ENCODE results near the gene PRLH.

Gene PRLH

GRCh38 chr2:237540223-237540775, 26.1 kb upstream of the PRLH start:
- DNase-seq = no peak

DNA sequence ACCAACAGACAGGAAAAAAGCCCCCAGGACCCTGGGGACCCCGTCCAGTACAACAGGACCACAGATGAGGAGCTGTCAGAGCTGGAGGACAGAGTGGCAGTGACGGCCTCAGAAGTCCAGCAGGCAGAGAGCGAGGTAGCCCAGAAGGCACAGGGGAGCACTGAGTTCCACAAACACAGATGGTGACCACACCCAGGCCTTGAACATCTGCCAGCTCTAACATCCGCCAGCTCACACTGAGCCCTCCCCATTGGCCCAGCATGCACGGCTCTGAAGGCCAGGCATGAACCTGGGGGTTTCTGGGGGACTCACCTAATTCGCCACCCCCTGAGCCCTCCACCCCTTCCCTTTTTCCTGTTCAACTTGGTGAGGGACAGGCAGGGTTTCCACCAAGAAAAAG, 25.6 kb upstream of the PRLH start:
- DNase-seq = no peak

DNA sequence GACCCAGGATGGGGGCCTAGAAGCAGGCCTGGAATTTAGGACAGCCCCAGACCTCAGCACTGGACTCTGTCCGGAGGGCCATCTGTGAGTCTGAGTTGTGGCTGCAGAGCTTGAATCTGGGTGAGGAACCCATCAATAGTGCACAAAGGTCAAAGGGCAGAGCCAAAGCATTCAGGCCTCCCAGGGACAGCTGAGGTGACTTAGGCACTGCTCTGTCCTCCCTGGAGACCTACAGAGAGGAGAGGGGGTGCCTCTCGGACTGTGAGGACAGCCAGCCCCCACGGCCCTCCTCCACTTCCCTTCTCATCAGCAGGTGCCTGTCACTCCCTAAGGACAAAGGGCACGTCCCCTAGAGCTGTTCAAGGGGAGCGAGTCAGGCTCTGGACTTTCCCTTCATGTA, 25.1 kb upstream of the PRLH start:
- DNase-seq = peak in 2 of 3 donors; percentile 14 to 16

DNA sequence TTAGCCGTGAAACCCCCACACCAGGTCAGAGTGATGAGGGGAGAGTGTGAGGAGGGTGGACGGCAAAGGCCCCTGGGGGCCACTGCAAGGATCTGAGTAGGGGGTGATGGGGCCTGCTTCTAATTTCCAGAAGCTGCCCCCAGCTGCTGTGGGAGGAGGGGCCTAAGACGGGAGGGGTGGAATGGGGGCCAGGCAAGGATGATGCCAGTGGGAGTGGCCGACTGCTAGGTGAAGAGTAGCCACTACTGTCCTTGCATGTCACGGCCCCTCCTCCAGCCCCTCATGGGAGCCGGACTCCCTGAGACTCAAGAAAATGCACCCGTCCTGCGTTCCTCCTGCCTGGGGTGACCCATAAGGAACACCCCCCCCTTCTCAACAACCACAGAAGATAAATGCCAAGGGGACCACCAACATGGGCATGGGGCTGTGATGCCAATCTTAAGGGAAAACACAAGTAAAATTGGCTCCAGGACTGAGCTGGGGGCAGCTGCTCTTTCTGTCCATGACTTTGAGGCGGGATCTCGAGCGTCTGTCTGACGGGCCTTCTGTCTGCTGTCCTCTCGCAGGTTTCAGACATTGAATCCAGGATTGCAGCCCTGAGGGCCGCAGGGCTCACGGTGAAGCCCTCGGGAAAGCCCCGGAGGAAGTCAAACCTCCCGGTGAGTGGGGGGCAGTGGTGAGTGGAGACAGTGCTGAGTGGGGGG, 24.2 kb upstream of the PRLH start:
- DNase-seq = no peak

DNA sequence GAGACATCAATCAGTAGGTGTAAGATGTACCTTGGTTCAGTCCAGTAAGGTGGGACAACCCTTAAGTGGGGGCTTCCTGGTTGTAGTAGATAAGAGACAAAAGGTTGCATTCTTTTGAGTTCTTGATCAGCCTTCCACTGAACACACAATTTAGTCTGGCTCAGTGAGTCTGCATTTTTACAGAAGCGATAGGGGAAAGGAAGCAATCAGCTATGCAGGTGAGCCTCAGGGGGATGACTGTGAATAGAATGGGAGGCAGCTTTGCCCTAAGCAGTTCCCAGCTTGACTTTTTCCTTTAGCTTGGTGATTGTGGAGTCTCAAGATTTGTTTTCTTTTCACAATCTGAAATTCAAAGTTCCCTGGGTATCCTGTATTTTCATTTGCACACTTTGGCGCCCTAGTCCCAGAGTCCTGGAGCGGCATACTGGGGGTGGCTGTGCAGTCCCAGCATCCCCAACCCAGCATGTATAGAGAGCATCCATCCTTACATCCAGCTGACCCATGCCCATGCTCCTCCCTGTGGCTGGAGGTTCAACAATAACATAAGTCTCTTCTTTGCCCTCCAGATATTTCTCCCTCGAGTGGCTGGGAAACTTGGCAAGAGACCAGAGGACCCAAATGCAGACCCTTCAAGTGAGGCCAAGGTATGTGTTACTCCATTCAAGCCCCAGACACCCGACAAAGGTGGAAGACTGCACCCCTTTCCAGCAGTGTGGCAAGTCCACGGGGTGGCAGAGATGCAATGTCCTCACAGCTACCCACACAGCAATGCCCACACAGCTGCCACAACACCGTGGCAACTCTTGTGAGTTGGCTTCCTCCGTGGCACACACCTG, 20.1 kb upstream of the PRLH start:
- DNase-seq = no peak

GRCh38 chr2:237546876-237547395, 19.4 kb upstream of the PRLH start:
- no peak for DNase-seq

DNA sequence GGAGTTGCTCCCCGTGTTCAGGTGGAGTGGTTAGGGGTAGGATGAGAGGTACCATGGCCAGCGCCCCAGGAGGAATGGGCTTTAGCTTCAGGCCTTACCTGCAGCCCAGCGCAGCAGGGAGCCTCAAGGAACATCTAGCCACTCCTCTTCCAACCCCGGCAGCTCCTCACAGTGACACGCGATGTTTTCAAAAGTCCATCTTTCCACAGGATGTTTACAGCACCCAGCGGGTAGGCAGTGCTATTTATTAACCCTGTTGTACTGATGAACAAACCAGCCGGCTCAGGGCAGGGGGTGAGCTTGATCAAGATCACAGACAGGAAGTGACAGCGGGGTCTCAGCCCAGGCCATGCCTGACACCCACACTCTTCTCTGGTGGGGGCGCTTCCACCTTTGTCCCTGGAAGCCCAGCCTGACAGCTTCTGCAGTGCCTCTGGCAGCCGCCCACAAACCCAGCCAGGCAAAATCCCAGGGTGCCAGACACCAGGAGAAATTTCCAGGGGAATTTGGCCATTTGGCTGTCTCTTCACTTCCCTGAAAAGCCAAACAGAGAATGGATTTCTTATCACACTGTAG, 18.4 kb upstream of the PRLH start:
- DNase-seq = no peak

DNA sequence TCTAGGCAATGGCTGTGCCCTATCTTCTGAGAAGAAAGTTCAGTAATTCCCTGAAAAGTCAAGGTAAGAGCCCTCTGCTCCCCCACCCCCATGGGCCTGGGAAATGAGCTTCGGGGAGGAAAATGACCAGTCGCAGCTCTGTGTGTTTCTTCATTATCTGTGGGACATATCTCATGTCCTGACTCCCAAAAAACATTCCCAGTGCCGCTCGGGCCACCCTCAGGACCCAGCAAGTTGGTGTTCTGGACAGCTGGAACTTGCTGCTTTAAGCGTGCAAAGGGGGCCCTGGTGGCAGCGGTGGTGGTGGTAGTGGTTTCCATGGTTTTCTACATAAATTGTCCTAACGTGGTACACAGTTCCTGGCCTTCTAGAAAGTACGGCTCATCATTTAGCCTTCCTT, 17.2 kb upstream of the PRLH start:
- no peak for DNase-seq

GRCh38 chr2:237549643-237550415, 16.5 kb upstream of the PRLH start:
- DNase-seq = no peak

- no peak for DNase-seq
These were observed 15.3 kb upstream of the PRLH start for GRCh38 chr2:237551071-237551574.

DNA sequence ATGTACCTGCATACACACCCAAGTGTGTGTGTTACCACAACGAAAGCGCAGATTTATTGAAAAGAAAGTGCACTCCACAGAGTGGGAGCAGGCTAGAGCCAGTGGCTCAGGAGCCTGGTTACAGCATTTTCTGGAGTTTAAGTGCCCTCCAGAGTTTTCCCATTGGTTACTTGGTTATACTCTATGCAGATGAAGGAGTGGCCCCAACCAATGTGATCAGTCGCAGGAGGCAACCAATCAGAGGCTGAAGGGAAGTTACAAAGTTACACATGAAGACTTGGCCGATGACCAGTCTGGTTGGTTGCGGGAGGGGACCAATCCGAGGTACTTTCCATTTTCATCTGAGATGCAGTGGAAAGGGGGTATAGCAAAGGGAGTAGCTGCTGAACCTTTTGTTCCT, 13.5 kb upstream of the PRLH start:
- peak in 1 of 3 donors; percentile 14 for DNase-seq

DNA sequence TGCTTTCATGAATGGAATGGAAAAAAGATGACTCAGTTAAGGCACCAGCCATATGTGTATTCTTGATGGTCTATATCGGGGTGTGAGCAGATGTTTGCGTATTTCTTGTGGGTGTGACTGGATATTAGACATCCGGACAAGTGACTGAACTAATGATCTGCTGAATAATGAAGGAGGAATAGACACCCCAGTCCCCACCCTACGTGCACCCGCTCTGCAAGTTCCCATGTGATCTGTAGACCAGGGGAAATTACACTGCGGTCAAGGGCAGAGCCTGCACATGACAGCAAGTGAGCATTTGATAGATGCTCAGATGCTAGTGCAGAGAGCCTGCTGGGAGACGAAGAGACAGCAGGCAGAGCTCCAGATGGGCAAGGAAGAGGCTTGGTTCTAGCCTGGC, 12.4 kb upstream of the PRLH start:
- DNase-seq = no peak

GRCh38 chr2:237555560-237555959, 10.8 kb upstream of the PRLH start:
- DNase-seq = no peak

GRCh38 chr2:237556773-237557632, 9.4 kb upstream of the PRLH start:
- no peak for DNase-seq

DNA sequence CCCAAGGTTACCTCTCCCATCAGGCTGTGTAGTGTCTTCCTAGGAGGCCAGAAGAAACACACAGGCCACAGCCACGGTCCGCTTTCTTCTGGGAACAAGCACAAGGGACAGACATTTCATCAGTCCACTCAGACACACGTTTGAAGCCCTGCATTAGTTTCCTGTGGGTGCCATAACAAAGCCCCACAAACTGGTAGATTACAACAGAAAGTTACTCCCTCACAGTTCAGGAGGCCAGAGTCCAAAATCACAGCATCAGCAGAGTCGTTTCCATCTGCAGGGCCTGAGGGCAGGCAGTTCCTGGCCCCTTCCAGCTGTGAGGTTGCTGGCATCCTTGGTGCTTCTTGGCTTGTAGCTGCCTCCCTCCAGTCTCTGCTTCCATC, 8.8 kb upstream of the PRLH start:
- DNase-seq = no peak

DNA sequence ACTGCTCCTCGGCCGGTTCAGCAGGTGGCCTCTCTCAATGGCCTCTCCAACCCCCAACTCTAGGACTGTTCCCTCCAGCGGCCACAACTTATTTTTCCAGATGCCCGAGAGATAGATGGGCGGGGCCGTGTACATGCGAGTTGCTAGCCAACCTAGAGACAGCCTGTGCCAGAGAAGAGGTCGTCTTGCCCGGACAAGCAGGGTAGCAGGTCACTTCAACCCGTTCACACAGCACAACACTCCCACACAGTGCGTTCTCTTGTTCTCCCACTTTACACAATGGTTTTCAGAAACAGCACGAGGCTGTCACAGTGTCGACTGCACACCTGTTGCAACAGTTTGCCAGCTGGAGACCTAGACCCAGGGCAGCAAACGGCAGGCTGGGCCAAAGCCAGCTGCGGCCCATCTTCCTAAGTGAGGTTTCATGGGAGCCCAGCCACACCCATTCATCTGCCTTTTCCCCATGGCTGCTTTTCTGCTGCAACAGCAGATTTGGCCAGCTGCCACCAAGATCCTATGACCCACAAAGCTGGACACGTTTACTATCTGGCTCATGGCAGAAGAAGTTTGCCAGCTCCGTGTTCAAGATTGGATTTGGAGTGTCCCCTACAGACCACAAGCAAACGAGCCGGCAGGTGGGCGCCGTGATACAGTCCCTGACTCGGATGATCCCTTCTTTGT, 7.3 kb upstream of the PRLH start:
- DNase-seq = peak in 1 of 3 donors; percentile 20

GRCh38 chr2:237561221-237561620, 5.2 kb upstream of the PRLH start:
- no peak for DNase-seq

GRCh38 chr2:237563816-237564215, 2.6 kb upstream of the PRLH start:
- DNase-seq = peak in 2 of 3 donors; percentile 11 to 22

DNA sequence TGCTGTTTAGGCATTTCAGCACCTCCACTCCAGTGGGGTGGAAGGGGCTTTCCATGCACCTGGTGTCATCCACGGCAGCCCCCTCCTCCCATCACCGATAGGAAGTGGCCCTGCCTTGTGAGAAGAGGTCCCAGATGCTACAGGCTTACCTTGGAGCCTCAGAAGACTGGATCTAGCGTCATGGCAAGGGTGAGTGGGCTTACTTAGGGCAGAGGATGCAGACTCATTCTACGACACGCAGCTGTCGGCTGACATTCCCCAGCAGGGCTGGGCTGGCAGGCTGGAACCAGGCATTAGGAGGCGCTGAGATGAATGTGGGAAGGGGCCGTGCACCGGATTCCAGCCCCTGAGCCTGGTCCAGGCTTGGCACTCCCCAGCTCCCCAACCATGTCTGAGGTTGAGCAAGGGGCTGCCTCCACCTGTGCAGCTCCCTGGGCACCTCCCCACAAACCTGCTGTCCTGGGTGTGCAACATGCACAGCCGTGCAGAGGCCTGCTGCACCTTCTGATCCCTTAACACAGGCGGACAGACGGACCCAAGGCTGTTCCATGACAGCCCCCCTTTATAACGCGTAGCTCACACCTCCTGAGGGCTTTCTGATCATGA, 1.7 kb upstream of the PRLH start:
- DNase-seq = no peak

DNA sequence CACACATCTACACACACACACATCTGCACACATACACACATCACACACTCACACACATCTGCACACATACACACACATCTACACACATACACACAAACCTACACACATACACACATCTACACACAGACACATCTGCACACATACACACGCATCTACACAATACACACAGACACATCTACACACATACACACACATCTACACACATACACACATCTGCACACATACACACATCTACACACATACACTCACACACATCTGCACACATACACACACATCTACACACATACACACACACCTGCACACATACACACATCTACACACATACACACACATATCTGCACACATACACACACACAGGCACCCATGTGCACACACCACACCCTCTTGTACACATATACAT, 400 bp upstream of the PRLH start:
- no peak for DNase-seq
